DMS53 (cell line): ENCODE measurements around the gene ROPN1.

Experiments
- DNase-seq: peaks from one replicate; lab custom pipeline; 2025; lab: John Stamatoyannopoulos, UW

The ROPN1 gene

GRCh38 chr3:123948449-123948848 is 43.5 kb downstream of the ROPN1 start:
- DNase-seq, result no peak

- DNase-seq, result no peak
Measured at GRCh38 chr3:123947482-123947881, 44.4 kb downstream of the ROPN1 start.

- DNase-seq, result no peak
Measured at GRCh38 chr3:123941542-123941941, 50.4 kb downstream of the ROPN1 start.

- DNase-seq, result no peak
Measured at GRCh38 chr3:123941121-123941520, 50.8 kb downstream of the ROPN1 start.

- no peak for DNase-seq
Measured at GRCh38 chr3:123939706-123940105, 52.2 kb downstream of the ROPN1 start.

- no peak for DNase-seq
Measured at GRCh38 chr3:123936400-123936799, 55.5 kb downstream of the ROPN1 start.

GRCh38 chr3:123935830-123936229 is 56.1 kb downstream of the ROPN1 start:
- no peak for DNase-seq

GRCh38 chr3:123934250-123934649 is 57.7 kb downstream of the ROPN1 start:
- DNase-seq, result no peak

- no peak for DNase-seq
Measured at GRCh38 chr3:123930445-123930844, 61.5 kb downstream of the ROPN1 start.

- DNase-seq, result no peak
Measured at GRCh38 chr3:123929325-123929724, 62.6 kb downstream of the ROPN1 start.

- no peak for DNase-seq
Measured at GRCh38 chr3:123926396-123926795, 65.5 kb downstream of the ROPN1 start.

- no peak for DNase-seq
Measured at GRCh38 chr3:123920868-123921267, 71.1 kb downstream of the ROPN1 start.

GRCh38 chr3:123920383-123920782 is 71.5 kb downstream of the ROPN1 start:
- DNase-seq, result no peak

- no peak for DNase-seq
Measured at GRCh38 chr3:123919353-123919752, 72.6 kb downstream of the ROPN1 start.
